ENCODE results near the gene CCDC28A. TPM values are rescaled to one million over a fixed set of nuclear protein-coding genes. Genes with fewer than 3 reads are reported as not detected.

The CCDC28A gene
- total RNA-seq, 4 donors from 2014 or later: 44.5 to 51.7 (median 47.3) TPM

DNA sequence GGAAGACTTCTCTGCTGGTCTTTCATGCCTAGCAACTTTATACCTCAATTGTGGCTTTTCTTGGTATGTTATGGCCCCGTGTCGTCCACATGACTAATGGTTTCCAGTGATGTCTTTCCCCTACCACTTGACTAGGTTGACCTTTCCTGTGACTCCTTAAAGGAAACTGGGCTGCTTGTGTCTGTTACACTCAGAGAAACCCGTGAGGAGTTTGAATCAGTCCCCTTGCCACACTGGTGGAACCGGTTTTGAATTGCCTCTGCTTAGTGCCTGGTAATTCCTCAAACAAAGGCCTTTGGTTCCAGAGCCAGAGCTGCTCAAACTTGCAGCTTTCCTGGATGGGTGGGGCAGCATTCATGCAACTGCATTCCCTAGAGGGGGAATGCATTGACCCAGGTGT is 44.2 kb downstream of the CCDC28A start:
- H3K4me3 ChIP-seq (replicated peaks in 1 of 3): no peak overlapping the region
- intact Hi-C loops (cut with DNase I): no loop called here
- TF ChIP-seq CTCF (IDR thresholded peaks at IDR 0.05) (no peak), POLR2A (IDR thresholded peaks at IDR 0.05) (peak in 1 of 2 donors; percentile 46)
- H3K4me1 ChIP-seq: peaks cover 16 to 24% of the 10 kb centered on the region in 2 donors
- WGBS, 2 donors: 15 to 30% methylated on average over 4 of the region's 4 CpGs
- DNase-seq: peak; percentile 95 to 96
- H3K27ac ChIP-seq: peak overlapping the region; percentile 94 to 97 (median 97)
- H3K27me3 ChIP-seq: no peaks in the 10 kb centered on the region
- H3K36me3 ChIP-seq: no peaks in the 10 kb centered on the region
- H3K9me3 ChIP-seq: no peaks in the 10 kb centered on the region

DNA sequence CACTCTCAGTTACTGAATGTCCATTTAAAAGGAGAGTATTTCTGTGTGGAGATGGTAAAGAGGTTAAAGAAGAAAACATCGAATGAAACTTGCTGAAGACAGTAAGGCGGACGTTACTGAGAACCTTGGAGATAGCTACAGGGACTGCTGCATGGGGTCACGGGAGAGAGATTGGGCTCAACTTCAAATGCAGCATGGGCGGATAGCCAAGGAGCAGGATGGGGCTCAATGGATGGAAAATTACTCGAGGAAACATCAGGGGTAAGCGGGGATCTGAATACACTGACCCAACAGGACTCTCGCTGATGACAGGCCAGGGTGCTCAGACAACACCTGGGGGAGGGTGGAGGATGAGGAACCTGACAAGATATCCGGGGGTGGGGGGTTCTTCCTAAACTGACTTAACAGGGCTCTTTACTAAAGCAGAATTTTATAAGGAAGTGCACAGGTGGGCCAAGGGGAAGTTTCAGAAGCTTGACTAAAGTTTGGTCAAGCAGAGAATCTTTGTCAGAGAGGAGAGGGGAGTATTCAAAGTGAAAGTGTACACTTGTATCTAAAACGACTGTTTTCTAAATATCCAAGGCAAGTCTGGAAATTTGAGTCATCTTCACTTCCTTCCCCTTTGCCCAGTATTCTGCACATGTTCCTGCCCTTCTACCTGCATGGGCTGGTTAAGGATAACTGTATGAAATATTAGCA is 45.1 kb downstream of the CCDC28A start:
- H3K4me3 ChIP-seq (replicated peaks in 1 of 3): no peak overlapping the region

DNA sequence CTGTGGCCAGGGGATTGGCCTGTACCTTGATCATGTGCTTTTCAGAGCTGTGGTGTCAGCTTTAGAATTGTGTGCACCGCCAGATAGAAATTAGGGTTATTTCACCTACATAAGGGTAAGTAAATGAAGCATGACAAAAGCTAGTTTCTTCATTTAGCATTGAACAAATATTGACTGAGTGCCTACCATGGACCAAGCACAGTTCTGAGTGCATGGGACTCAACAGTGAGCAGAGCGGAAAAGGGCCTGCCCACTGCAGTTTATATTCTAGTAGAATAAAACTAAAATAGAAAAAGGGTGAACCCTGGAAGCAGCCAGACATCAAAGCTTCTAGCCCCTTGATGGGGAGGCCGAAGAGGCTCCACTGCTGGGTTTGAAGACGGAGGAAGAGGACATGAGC is 48.0 kb downstream of the CCDC28A start:
- 93 to 94% methylated on average over 4 of the region's 4 CpGs for WGBS, 2 donors
- no peaks in the 10 kb centered on the region for H3K36me3 ChIP-seq
- TF ChIP-seq POLR2A (IDR thresholded peaks at IDR 0.05): no peak
- TF ChIP-seq CTCF (IDR thresholded peaks at IDR 0.05): no peak
- intact Hi-C loops (cut with DNase I): no loop called here
- H3K9me3 ChIP-seq: no peaks in the 10 kb centered on the region
- H3K4me3 ChIP-seq (replicated peaks in 1 of 3): no peak overlapping the region
- no peaks in the 10 kb centered on the region for H3K27me3 ChIP-seq
- DNase-seq: no peak
- H3K4me1 ChIP-seq: peaks cover 16 to 24% of the 10 kb centered on the region in 2 donors
- H3K27ac ChIP-seq: peak overlapping the region in 1 of 3 donors; percentile 3

More for the DNA sequence above, 45.1 kb downstream of the CCDC28A start:
- Histone ChIP-seq H3K9me3 (no peaks in the 10 kb centered on the region), H3K27me3 (no peaks in the 10 kb centered on the region), H3K27ac (peak overlapping the region; percentile 94 to 97 (median 97)), H3K36me3 (no peaks in the 10 kb centered on the region), H3K4me1 (peaks cover 16 to 24% of the 10 kb centered on the region in 2 donors)
- intact Hi-C loops (cut with DNase I): no loop called here
- 40 to 47% methylated on average over 10 of the region's 10 CpGs for WGBS, 2 donors
- DNase-seq: peak; percentile 63 to 67
- TF ChIP-seq POLR2A (IDR thresholded peaks at IDR 0.05): no peak
- TF ChIP-seq CTCF (IDR thresholded peaks at IDR 0.05): no peak

GRCh38 chr6:138824482-138825144 is 51.0 kb downstream of the CCDC28A start:
- no peaks in the 10 kb centered on the region for H3K9me3 ChIP-seq
- TF ChIP-seq POLR2A (IDR thresholded peaks at IDR 0.05) (no peak), CTCF (IDR thresholded peaks at IDR 0.05) (no peak)
- no peaks in the 10 kb centered on the region for H3K27me3 ChIP-seq
- no peaks in the 10 kb centered on the region for H3K36me3 ChIP-seq
- H3K4me1 ChIP-seq: peaks cover 0 to 5% of the 10 kb centered on the region in 2 donors
- no peak for DNase-seq
- intact Hi-C loops (cut with DNase I): no loop called here
- 84 to 86% methylated on average over 11 of the region's 11 CpGs for WGBS, 2 donors
- no peak overlapping the region for H3K4me3 ChIP-seq (replicated peaks in 1 of 3)
- H3K27ac ChIP-seq: no peak overlapping the region

DNA sequence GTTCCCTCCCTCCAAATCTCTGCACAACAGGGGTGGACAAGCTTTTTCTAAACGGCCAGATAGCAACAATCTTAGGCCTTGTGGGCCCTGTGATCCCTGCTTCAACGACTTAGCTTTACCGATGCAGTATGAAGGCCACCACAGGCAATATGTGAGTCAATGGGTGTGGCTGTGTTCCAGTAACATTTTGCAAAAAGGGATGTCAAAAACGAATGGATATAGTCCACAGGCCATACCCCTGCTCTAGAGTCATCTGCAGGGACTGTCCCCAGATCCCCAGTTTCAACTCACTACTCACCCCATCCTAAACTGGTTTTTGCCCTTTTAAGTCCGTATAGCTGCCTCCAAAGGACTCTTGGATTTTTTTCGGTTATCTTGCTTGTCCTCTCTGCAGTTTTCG is 56.7 kb downstream of the CCDC28A start:
- no peak overlapping the region for H3K4me3 ChIP-seq (replicated peaks in 1 of 3)
- H3K36me3 ChIP-seq: no peaks in the 10 kb centered on the region
- intact Hi-C loops (cut with DNase I): no loop called here
- DNase-seq: no peak
- 78 to 82% methylated on average over 7 of the region's 7 CpGs for WGBS, 2 donors
- H3K27me3 ChIP-seq: no peaks in the 10 kb centered on the region
- peaks cover 14 to 16% of the 10 kb centered on the region in 2 donors for H3K4me1 ChIP-seq
- H3K27ac ChIP-seq: no peak overlapping the region
- TF ChIP-seq CTCF (IDR thresholded peaks at IDR 0.05) (no peak), POLR2A (IDR thresholded peaks at IDR 0.05) (no peak)
- no peaks in the 10 kb centered on the region for H3K9me3 ChIP-seq
